NCI-H345 treated with DMSO at 0.1 percent for 48 hours (cell line): Measurements from ENCODE around the gene GPX4.

ENCODE experiments used
- DNase-seq: peaks from one replicate; lab custom pipeline; 2025; ENCODE audit not compliant: unreplicated experiment; lab: John Stamatoyannopoulos, UW

GPX4 gene, protein sequence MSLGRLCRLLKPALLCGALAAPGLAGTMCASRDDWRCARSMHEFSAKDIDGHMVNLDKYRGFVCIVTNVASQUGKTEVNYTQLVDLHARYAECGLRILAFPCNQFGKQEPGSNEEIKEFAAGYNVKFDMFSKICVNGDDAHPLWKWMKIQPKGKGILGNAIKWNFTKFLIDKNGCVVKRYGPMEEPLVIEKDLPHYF

DNA sequence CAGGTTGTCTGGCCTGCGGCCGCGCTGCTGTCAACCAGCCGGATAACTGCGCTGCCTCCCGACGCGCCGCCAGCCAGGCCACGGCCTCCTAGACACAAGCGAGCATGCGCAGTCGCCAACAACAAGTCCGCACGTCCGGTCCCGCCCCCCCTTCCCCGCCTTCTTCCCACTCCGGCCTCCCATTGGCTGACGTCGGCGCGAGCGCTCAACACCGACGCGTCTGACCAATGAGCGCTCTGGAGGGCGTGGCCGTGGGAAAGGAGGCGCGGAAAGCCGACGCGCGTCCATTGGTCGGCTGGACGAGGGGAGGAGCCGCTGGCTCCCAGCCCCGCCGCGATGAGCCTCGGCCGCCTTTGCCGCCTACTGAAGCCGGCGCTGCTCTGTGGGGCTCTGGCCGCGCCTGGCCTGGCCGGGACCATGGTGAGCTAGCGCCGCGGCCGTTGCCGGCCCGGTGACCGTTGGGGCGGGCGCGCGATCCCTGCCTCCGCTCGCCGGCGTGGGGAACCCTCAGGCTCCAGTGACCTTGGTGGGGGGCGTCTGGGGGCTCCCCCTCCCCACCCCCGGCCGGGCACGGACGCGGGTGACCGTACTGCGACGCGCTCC, at the start of gene GPX4:
Gene GPX4 (plus strand): TSS at position 287 of the 603 bp plus-strand sequence. CDS start 50 bp downstream, at position 337.
- DNase-seq: peak; percentile 95

- DNase-seq: no peak
These were observed 49.4 kb upstream of the GPX4 start for GRCh38 chr19:1054102-1055027.

GRCh38 chr19:1055028-1055425, 48.8 kb upstream of the GPX4 start:
- DNase-seq: no peak

DNA sequence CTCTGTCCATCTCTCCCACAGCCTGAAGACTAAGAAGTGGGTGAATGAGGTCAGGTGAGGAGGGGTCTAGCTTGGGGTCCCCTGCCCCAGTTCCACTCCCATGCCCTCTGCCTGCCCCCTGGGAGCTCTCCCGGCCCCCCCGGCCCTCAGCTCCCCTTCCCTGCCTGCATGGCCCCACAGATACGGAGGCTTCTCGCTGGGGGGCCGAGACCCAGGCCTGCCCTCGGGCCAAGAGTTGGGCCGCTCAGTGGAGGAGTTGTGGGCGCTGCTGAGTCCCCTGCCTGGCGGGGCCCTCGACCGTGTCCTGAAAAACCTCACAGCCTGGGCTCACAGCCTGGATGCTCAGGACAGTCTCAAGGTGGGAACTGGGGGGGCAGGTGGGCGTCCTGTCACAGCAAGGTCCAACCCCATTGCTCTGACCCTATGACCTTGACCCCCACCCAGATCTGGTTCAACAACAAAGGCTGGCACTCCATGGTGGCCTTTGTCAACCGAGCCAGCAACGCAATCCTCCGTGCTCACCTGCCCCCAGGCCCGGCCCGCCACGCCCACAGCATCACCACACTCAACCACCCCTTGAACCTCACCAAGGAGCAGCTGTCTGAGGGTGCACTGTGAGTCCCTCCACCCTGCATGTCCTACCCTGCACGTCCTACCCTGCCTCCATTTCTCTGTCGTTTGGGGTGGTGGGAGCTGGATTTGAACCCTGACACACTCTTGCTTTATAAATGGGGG, 47.7 kb upstream of the GPX4 start:
- no peak for DNase-seq

GRCh38 chr19:1057176-1057855, 46.5 kb upstream of the GPX4 start:
- peak; percentile 8 for DNase-seq

DNA sequence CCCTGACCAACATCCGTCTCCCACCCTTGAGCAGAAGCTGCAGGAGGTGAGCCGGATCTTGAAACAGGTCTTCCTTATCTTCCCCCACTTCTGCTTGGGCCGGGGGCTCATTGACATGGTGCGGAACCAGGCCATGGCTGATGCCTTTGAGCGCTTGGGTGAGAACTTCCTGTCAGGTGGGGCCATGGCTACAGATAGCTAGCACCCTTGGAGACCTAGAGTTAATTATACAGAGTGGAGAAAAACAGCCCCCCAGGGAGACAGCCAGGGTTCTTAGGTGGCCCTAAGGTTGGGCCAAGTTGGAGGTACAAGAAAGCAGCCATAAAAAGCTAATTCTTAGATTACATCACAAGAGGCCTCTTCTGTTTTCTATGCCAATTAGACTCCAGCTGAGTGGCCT, 45.7 kb upstream of the GPX4 start:
- no peak for DNase-seq

- no peak for DNase-seq
These were observed 43.1 kb upstream of the GPX4 start for GRCh38 chr19:1060689-1061088.

DNA sequence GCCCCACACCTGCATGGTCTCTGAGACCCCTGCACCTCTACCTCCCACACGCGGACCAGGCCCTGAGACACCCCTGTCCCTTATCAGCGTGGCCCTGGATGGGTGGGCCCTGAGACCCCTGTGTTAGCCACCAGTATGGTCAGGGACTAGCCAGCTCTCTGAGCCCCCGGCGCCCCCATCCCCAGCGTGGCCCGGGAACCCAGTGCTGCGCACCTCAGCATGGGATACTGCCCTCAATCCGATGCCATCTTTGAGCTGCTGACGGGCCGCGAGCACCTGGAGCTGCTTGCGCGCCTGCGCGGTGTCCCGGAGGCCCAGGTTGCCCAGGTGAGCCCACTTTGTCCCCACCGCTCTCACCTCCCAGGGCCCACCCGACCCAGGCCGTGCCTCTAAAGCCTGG, 41.8 kb upstream of the GPX4 start:
- DNase-seq: no peak

DNA sequence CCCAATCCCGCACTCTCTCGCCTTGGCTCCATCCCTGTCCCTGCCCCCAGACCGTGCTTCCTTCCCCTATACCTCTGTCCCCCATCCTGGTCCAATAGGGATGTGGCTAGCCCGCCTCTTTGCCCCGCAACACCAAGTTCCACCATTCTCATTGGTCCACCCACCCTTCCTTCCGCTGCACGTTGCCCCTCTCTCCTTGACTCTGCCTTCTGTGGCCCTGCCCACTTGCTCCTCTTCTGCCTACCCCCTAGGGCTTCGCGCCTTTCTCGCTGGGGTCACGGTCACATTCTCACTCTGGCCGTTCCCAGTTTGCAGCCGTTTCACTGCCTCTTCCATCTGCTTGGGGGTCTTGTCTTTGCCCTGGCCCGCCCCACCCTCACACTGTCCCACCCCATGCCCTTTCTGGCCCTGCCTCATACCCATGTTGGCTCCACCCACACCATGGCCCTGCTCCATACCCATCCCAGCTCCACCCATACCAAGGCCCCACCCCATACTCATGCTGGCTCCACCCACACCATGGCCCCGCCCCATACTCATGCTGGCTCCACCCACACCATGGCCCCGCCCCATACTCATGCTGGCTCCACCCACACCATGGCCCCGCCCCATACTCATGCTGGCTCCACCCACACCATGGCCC, 41.3 kb upstream of the GPX4 start:
- DNase-seq: no peak

DNA sequence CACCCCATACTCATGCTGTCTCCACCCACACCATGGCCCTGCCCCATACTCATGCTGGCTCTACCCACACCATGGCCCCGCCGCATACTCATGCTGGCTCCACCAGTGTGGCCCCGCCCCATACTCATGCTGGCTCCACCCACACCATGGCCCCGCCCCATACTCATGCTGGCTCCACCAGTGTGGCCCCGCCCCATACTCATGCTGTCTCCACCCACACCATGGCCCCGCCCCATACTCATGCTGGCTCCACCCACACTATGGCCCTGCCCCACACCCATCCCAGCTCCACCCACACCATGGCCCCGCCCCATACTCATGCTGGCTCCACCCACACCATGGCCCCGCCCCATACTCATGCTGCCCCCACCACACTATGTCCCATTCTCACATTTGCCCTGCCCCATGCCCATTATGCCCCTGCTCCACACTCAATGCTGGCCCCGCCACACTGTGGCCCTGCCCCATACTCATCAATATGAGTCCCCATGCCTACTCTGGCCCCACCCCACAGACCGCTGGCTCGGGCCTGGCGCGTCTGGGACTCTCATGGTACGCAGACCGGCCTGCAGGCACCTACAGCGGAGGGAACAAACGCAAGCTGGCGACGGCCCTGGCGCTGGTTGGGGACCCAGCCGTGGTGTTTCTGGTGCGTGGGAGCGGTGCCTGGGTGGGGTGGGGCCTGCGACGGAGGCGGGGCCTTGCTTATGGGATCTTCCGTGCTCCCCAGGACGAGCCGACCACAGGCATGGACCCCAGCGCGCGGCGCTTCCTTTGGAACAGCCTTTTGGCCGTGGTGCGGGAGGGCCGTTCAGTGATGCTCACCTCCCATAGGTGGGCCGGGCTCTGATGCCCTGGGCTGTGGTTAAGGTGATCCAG, 40.5 kb upstream of the GPX4 start:
- no peak for DNase-seq

DNA sequence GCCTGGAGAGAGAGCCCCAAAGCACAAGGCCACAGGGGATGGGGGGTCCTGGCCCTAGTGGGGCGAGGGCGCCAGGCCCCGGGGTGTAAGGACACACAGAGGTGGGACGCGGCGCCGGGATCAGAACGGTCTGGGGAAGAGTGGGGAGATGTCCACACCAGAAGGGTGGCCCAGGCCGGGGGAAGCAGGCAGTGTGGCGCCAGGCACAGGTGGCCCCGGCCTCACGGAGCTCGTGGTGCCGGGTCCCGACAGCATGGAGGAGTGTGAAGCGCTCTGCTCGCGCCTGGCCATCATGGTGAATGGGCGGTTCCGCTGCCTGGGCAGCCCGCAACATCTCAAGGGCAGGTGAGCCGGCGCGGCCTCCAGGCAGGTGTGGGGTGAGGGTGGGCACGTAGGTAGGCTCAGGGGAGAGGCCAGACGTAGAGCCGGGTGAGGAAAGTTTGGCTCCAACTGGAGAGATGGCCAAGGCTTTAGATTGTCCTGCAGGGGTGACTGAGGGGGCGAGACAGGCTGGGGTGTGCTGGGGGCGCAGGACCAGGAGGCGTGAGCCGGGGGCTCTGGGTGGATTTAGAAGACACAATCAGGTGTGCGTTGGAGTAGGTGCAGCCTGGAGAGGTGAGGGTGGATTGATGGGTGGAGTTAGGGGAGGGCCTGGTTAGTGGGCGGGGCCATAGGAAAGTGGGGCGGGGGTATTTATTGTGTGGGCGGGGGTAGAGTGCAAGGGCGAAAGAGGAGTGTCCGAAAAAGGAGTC, 39.7 kb upstream of the GPX4 start:
- no peak for DNase-seq

- DNase-seq: no peak
These were observed 38.9 kb upstream of the GPX4 start for GRCh38 chr19:1064661-1065605.

DNA sequence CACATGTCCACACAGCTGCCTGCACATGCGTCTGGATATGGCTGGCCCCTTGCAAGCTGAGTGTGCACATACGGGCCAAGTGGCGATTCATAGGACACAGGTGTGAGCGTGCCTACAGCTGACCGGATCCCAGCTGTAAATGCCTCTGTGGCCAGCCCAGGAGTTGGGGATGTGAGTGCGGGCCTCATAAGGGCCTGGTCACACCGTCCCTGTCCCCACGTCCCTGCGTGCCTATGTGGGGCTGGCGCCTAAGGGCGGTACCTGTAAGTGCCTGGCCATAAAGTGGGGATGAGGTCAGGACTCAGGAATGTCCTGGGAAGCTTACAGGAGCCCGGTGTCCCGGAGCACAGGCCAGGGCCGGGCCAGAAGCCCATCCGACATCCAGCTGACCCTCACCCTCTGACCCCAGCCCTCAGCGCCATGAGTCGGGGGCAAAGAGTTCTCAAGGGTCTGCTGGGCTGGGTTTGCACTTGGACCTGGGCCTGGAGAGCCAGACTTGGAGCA, 38.1 kb upstream of the GPX4 start:
- DNase-seq: no peak

GRCh38 chr19:1066251-1066747, 37.5 kb upstream of the GPX4 start:
- DNase-seq: no peak

DNA sequence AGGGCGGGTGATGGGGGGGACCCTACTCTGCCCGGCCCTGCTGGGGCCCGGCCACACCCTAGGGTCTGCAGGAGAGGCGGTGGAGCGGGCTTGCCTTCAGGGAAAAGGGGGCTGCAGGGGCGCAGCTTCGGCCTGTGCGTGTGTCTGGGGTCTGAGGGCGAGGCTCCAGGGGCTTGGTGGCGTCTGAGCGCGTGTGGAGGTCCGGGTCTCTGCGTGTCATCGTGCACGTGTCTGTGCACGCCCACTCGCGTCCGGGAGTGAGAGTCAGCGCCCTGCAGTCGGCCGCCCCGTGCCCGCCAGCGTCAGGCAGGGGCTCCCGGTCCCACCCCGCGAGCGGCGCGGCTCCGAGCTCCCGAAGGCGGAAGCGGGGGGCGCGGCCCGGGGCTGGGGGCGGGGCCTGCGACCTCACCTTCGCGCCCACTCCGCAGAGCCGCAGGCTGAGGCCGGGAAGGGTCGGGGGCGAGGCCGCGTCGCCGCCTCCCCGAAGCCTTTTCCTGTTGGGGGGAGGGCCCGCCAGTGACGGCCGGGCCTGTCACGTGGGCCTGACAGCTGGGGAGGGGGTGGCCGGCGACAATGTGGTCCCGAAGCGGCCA, 37.0 kb upstream of the GPX4 start, which contains the start of gene ARHGAP45:
Gene ARHGAP45 (plus strand): TSS at position 420 of the 593 bp plus-strand sequence. CDS start 239 bp downstream, outside the sequence.
- DNase-seq: no peak

DNA sequence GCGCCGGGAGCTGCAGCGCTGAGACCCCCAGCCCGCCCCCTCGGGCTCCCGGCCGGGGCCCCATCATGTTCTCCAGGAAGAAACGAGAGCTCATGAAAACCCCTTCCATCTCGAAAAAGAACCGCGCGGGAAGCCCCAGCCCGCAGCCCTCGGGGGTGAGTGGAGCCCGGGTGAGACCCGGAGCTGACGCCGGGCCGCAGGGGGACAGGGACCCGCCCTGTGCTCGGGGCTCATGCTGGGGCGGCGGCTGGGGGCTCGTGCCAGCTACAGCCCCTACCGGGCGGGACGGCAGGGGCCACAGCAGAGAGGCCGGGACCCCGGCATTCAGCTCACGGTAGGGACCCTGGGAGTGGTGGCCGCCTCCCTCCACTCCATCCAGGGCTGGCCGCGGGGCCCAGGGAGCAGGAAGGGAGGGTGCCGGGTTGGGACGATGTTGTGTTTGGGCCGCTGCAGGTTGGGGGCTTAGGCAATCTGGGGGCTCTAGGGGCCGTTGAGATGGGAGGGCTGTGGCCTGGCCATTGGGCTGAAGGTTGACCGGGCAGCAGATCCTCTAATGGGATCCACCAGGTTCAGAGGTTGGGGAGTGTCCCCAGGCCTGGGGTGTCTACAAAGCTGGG, 36.3 kb upstream of the GPX4 start:
- no peak for DNase-seq
